Mucosa of descending colon (tissue), 3 donors: ENCODE results near the gene KLHL34. TPM values are rescaled to one million over a fixed set of nuclear protein-coding genes. Genes with fewer than 3 reads are reported as not detected.

Experiments
- total RNA-seq, 3 donors: library from RNA; stranded (reverse); fragmentation: NEBNext Ultra II Directional in 2 of 3; extraction: Animal tissue kit (Norgen Biotek cat#: 25700) in 2 of 3; gene quantifications; one replicate each; pipeline versions ENCODE4 v1.2.1 to v1.2.4, GENCODE V29; 2021 to 2023
- donor health status: DM: no; HTN: no; CAD: no; lungs with moderate emphysema.
- donor health status: DM: no; HTN: no; CAD: no.
- donor health status: DM: no; HTN: yes; CAD: no.

The KLHL34 gene
- total RNA-seq, 3 donors from 2014 or later, result 1.6 to 2.5 (median 2.1) TPM

Other genes starting within 250 kb of the KLHL34 start
- 10 to 100 TPM in 1 of 3 donors, under 1 TPM in 1, not detected in 1; 0.65 to 11.8 TPM for gene SMPX, start 99.8 kb upstream of the KLHL34 start, total RNA-seq
- gene MBTPS2, start 181.3 kb upstream of the KLHL34 start, total RNA-seq, result 10 to 100 TPM in 1 of 3 donors, 1 to 10 TPM in 2; 8.2 to 12.0 (median 9.5) TPM
- 1 to 10 TPM; 1.2 to 1.9 (median 1.9) TPM for gene YY2, start 197.7 kb upstream of the KLHL34 start, total RNA-seq